Embryonic facial prominence (tissue), 1 donor: ENCODE results near the gene GRM2.

Experiments
- DNase-seq: peaks from one replicate; pipeline ENCODE4 v3.0.0-alpha.2; 2016; ENCODE audit errors: extremely low spot score

GRM2 gene

GRCh38 chr3:51680196-51680595 lies 26.7 kb upstream of the GRM2 start:
- no peak for DNase-seq

GRCh38 chr3:51680663-51681230 lies 26.1 kb upstream of the GRM2 start:
- DNase-seq: no peak

GRCh38 chr3:51681453-51681852 lies 25.4 kb upstream of the GRM2 start:
- no peak for DNase-seq

- peak; percentile 22 for DNase-seq
Measured at GRCh38 chr3:51682079-51682478, 24.8 kb upstream of the GRM2 start.

GRCh38 chr3:51682526-51682925 lies 24.3 kb upstream of the GRM2 start:
- DNase-seq: no peak

GRCh38 chr3:51683566-51683965 lies 23.3 kb upstream of the GRM2 start:
- DNase-seq: no peak

GRCh38 chr3:51684971-51685751 lies 21.7 kb upstream of the GRM2 start:
- DNase-seq: no peak

- no peak for DNase-seq
Measured at GRCh38 chr3:51686056-51686455, 20.8 kb upstream of the GRM2 start.

- DNase-seq: no peak
Measured at GRCh38 chr3:51686512-51687215, 20.2 kb upstream of the GRM2 start.

- no peak for DNase-seq
Measured at GRCh38 chr3:51687431-51688205, 19.2 kb upstream of the GRM2 start.

GRCh38 chr3:51688206-51688600 lies 18.7 kb upstream of the GRM2 start:
- DNase-seq: no peak

- DNase-seq: no peak
Measured at GRCh38 chr3:51691021-51691420, 15.8 kb upstream of the GRM2 start.

- DNase-seq: no peak
Measured at GRCh38 chr3:51691949-51692348, 14.9 kb upstream of the GRM2 start.

GRCh38 chr3:51692980-51693395 lies 13.9 kb upstream of the GRM2 start:
- DNase-seq: no peak

- no peak for DNase-seq
Measured at GRCh38 chr3:51696954-51697353, 9.9 kb upstream of the GRM2 start.

- no peak for DNase-seq
Measured at GRCh38 chr3:51698209-51698608, 8.7 kb upstream of the GRM2 start.

GRCh38 chr3:51700403-51700802 lies 6.5 kb upstream of the GRM2 start:
- no peak for DNase-seq

GRCh38 chr3:51702156-51702555 lies 4.7 kb upstream of the GRM2 start:
- DNase-seq: no peak

- DNase-seq: no peak
Measured at GRCh38 chr3:51703068-51703760, 3.7 kb upstream of the GRM2 start.

- DNase-seq: no peak
Measured at GRCh38 chr3:51703761-51704510, 2.9 kb upstream of the GRM2 start.

GRCh38 chr3:51704511-51704950 lies 2.3 kb upstream of the GRM2 start:
- no peak for DNase-seq
